ENCODE measurements around the gene GRIN2C.
"Not testable (repeated sequence)": the region's sequence is repeated elsewhere in the genome, so short reads cannot be mapped to it uniquely, and the experiment has no call there.

Gene GRIN2C

DNA sequence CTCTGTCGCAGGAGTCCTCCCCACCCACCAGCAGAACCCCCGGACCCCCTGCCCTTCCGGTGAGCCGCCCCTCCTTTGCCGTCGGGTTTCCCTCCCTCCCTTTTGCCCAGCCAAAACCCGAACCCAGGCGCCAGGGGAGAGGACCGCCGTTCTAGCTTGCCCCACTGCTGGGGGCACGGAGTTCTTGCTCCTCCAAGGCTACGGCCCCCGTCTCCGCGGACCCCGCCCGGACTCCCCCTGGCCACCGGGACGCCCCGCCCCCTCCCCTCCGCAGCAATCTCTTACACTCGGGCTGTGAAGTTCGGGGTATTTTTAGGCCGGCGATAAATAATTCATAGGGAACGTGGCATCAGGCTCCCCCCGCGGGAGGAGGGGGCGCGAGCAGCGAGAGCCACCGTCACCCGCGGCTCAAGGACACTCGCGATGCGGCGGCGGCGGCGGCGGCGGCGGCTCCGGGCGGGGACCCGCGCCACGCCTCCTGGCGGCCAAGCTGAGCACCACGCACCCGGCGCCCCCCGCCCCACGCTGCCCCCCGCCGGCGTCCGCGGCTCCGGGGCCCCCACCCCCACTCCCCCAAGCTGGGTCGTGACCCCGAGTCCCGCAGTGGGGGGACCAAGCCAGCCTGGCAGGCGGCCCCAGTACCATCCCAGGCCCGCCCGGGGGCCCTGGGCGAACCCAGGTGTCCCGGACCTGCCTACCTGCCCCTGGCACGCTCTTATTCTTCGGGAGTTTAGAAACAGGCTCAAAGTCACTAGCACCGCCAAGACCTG lies at the start of gene GRIN2C:
Gene GRIN2C, minus strand, starts transcription at position 427 of the 770 bp plus-strand sequence. CDS start 4,793 bp downstream, outside the sequence.
- DNase-seq, result peak in 1 of 2 donors; percentile 36

DNA sequence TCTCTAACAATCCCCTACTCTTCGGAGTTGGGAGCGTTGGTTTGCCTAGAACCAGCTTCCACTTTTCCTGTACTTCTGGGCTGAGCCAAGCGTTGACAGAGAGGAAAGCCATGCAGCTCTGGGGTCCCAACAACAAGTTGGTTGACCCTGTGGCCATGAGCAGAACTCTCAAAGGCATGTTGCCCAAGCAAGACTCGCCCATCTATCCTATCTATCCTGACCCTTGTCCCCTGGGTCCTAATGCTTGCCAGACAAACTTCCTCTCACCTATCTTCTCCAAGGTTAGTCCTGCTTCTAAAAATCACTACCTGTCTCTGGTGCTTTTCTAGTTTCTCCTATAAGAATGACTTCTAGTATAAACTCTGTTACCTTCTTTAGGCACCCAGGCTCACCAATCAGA lies 49.4 kb upstream of the GRIN2C start:
- DNase-seq, result not testable (repeated sequence)

DNA sequence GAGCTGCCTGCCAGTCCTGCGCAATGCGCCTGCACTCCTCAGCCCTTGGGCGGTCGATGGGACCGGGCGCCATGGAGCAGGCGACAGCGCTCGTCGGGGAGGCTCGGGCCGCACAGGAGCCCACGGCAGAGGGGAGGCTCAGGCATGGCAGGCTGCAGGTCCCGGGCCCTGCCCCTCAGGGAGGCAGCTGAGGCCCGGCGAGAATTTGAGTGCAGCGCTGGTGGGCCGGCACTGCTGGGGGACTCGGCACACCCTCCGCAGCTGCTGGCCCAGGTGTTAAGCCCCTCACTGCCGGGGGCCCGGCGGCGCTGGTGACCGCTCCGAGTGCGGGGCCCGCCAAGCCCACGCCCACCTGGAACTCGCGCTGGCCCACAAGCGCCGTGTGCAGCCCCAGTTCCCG lies 47.3 kb upstream of the GRIN2C start:
- DNase-seq, result no peak

DNA sequence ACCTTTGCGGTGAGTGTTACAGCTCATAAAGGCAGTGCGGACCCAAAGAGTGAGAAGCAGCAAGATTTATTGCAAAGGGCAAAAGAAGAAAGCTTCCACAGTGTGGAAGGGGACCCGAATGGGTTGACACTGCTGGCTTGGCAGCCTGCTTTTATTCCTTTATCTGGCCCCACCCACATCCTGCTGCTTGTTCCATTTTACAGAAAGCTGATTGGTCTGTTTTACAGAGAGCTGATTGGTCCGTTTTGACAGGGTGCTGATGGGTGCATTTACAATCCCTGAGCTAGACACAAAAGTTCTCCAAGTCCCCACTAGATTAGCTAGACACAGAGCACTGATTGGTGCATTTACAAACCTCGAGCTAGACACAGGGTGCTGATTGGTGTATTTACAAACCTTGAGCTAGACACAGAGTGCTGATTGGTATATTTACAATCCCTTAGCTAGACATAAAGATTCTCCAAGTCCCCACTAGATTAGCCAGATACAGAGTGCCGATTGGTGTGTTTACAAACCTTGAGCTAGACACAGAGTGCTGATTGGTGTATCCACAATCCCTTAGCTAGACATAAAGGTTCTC lies 46.6 kb upstream of the GRIN2C start:
- not testable (repeated sequence) for DNase-seq

DNA sequence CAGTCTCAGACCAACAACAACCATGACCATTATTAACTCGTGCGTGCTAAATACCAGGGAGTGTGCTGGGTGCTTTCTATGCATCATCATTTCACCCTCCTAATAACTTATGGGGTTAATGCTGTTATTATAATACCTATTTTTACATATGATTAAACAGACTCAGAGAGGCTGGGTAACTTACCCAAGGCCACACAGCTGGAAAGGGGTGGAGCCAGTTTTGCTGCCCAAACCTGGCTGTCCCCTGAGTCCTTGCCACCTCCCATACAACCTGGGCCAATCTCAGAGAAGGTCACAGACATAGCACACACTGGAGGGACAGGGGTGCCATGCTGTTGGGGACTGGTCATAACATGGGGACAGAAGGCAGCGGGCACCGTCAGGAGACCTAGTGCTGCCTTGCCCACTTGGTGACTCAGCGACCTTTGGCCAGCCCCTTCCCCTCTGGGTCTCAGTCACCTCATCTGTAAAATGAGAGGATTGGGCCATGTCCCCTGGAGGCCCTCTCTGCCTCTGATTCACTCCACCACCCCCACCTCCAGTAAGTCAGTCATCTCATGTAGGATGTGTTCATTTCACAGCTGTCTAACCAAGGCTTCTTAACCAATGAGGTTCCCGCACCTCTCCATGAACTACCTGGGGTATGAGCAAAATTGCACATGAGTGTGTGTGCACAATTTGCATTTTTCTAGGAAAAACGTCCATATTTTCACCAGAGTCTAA lies 45.2 kb upstream of the GRIN2C start:
- DNase-seq, result no peak

DNA sequence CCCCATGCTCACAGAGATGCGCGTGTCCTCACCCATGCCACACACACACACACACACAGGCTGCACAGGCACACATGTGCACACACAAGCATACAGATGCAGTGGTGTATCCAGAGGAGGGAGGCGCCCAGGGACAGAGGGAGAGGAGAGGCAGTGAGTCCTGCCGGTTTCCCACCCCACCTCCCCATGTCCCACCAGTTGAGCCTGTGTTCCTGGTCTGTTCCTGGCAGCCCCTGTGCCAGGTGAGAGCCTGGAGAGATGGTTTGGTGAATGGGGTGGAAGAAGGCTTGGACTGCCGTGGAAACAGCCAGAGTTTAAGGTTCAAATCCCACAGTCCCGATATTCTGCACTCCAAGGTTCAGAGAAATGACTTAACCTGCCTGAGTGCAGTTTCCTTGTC lies 44.0 kb upstream of the GRIN2C start:
- DNase-seq, result no peak

DNA sequence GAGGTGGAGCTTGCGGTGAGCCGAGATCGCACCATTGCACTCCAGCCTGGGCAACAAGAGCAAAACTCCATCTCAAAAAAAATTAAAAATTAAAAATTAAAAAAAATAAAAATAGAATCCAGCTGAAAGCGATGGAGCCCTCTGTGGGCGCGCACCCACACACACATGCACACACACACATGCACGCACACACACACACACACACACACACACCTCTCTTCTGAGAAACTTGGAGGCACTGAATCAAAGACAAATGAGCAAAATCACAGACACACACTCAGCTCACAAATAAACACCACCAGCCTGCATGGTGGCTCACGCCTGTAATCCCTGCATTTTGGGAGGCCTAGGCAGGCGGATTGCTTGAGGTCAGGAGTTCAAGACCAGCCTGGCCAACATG lies 43.3 kb upstream of the GRIN2C start:
- DNase-seq, result no peak

DNA sequence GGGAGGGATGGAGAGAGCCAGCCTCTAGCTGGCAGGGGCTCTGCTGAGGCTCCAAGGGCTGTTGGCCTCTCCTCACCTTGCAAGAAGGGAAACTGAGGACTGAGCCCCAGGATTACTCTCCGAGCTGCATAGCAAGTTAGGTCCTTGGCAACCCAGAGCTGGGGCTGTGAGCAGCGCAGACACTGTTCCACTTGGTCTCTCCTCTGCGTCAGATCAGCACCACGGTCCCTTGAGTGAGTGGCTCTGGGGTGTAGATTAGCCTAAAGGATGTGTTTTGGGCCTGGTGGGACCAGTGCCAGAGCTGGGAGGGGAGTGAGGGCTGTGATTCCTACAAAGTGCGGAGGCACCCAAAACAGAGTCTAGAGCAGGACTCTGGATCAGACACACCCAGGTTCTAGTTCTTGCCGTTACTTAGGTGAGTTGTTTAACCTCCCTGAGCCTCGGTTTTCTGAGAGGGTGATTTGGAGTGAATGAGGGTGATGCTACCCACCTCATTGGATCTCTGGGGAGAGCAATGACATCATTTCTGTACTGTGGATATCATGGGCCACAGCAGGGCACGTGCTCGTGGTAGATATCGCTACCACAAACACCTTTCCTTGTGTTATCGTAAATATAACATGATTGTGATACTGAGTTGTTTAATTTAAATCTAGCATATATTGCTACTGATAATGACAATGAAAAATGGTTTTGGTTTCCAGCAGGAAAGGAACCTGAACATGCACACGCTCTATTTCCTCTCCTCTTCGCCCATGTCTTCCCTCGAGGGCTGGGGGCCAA lies 41.9 kb upstream of the GRIN2C start:
- DNase-seq, result no peak

DNA sequence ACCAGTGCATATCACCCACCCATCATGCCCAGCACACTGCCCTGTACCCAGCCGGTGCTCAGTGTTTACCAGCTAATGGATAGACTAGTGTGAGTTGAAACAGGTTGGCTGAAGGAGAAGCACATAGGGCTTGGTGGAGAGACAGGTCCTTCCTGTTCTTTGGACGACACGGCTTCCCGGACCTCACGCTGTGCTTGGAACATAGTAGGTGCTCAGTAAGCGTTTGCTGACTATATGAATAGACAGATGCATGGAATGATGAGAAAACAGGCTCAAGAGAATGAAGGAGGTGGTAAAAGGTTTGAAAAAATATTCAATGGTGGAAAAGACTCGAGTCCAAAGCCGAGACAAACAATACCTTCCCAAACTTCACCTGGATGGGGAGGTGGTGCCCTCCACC lies 40.5 kb upstream of the GRIN2C start:
- no peak for DNase-seq

DNA sequence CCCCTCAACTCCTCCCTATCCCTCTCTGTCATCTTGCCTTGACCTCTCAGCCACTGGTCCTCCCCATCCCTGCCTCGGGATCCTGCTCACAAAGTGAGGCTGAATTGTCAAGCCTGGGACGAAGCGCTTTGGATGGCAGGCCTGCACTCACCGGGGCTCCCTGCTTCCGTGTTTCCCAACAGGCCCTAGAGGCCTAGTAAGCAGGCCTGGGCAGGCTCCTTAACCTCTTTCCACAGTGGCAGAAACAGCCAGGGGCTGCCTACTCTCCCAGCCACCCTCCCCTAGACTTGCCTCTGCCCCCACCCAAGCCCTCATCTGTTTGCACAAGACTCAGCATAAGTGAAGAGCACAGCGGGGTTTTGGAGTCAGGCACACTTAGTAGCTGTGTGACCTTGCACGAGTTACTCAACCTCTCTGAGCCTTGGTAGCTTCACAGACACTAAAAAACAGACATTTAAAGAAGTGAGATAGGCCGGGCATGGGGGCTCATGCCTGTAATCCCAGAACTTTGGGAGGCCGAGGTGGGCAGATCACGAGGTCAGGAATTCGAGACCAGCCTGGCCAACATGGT lies 38.8 kb upstream of the GRIN2C start:
- no peak for DNase-seq

DNA sequence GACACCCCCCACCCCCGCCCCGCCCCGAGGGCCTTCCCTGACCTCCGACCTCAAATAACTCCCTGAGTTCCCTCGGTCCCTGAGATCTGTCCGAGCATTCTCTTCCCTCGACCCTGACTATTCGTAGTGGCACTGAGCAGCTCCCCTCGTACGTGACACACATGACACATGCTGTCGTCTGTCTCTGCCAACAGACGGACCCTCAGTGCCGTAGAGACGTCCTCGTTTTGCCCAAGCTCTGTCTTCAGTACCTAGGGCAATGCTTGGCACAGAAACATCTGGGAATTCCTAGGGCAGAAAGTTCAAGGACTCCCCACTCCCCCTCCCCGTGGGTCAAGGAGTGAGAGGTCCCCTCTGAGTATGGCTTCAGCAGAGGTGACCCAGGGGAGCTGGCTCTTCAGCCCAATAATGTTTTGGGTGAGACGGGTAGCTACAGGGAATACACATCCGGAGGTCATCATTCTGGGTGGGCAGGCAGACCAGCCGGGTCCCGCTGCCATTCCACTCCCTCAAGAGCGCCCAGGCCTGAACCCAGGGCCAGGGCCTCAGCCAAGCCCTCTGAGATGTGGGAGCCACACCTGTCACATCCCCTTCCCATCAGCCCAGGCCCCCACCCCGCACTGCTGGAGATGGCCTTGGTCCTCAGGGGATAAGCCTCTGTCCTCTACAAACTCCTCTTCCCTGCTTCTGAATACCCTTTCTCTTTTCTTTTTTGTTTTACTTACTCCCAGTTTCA lies 34.4 kb upstream of the GRIN2C start:
- no peak for DNase-seq

DNA sequence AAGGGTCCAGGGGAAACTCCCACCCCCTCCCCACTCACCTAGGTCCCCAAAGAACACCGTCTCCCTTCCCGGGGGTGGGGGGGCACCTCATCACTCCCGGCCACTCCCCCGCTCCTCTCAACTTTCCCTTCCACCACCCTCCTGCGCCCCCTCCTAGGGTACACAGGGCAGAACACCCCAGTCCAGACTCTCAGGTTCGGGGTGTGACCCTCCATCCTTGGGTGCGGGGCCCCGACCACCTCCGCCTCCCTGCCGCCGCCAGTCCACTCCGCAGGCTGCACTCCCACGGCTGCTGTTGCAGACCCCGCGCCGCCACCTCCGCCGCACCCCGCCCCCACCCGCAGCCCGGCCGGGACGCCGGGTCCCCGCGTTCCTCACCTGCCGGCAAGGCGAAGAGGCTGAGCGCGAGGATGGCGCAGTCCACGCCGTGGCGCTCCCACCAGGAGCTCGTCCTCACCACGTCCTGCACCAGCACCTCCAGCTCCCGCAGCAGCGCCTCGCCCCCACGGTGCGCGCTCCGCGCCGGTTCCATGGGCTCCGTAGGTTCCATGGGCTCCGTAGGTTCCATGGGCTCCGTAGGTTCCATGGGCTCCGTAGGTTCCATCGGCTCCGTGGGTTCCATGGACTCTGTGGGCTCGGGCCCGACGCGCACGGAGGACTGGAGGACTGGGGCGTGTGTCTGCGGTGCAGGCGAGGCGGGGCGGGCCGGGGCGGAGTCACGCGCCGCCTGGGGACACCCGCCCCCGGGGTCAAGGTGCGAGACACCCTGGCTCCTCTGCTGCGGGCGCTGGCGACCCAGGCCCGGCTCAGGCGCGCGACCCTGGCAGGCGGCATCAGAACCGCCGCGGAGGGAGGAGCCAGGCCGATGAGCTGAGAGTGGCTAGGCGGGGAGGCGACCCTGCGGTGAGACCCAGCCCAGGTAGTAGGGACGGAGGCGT lies 33.6 kb upstream of the GRIN2C start, which contains the start of gene FADS6:
Gene FADS6, minus strand, starts transcription at position 660 of the 938 bp plus-strand sequence. Its CDS starts 38 bp downstream, at position 622.
- no peak for DNase-seq

DNA sequence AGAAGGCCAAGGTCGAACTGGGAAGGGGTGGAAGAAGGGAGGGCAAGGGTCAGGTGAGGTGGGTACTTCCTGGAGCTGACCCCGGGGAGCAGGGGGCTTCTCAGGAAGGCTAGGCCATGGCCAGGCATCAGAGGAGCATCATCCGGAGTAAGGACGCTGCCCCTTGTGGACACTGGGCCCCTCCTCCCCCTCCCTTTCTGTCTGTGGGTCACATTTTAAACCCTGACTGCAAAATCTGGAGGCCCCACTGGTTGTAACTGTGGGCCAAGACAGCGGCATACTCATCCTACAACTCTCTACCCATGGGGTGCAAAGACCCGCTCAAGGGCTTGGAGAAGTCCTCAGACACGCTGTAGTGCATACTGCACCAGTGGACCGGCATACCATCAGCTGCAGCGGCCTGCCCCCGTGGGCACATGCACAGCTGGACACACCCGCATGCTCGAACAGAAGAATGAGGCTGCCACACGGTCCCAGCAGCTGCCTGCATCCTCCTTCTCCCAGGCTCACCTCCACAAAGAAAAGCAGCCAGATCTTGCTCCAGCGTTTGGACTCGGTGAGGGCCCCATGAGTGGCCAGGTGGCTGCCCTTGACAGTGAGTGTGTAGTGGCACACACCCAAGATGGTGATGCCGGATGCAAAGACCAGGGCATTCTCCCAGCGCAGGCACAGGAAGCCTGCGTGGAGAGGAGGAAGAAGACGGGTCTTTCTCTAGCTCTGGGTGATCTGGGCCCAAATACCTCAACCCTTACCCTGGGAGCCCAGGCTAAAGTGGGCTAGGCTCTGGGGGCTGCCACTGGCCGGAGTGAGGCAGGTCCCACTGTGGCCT lies 32.5 kb upstream of the GRIN2C start:
- DNase-seq, result no peak

DNA sequence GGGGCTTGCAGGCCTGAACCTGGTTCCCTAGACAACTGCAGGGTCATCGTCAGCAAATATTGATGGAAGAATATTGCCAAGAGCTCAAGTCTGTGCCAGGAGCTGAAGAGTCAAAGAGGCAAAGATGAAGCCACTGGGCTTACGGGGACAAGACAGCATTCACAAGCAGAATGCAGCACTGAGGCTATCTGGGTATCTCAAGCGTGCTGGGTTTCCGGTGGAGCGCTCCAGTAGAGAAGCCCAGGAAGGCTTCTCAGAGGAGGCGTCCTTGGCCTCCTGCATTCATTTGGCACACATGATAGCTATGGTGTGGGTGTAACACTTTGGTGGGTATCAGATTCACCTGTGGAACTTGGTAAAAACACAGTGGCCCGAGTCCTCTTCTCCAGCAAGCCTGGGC lies 30.9 kb upstream of the GRIN2C start:
- DNase-seq, result no peak

DNA sequence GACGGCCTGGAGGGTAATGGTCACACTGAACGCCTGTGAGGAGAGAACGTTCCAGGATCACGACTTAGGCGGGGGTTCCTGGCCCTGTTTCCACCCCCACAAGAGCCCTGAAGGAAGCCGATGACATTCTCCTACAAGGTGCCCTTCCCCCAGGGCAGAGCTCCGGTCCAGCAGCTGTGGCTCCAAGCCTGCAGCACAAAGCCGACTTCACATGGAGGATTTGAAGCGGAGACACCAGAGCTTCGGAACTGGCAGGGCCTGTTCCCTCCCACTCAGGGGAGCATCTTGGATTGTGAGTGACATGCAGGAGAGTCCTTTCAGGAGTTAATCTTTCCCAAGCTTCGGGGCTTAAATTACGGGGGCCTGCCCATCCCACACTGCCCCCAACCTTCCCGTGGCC lies 28.8 kb upstream of the GRIN2C start:
- DNase-seq, result no peak

DNA sequence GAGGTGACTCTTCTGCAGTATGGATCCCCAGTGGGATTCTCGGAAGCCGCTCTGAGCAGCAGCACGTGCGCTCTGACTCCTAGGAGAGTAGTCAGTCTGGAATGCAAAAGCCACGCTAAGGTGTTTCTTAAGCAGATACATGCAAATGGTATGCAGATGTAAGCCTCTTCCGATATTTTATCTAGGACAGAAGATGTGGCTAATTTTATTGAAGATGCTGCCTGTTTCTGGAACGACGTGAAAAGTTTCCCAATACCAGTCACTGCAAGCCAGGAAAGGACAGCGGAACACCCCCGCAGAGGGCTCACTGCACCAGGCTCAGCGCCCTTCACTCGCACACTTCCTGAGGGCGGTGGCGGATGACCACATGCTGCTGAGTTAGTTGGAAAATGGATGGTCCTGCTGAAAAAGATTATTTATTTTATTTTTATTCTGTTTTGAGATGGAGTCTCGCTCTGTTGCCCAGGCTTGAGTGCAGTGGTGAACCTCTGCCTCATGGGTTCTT lies 23.6 kb upstream of the GRIN2C start:
- no peak for DNase-seq

DNA sequence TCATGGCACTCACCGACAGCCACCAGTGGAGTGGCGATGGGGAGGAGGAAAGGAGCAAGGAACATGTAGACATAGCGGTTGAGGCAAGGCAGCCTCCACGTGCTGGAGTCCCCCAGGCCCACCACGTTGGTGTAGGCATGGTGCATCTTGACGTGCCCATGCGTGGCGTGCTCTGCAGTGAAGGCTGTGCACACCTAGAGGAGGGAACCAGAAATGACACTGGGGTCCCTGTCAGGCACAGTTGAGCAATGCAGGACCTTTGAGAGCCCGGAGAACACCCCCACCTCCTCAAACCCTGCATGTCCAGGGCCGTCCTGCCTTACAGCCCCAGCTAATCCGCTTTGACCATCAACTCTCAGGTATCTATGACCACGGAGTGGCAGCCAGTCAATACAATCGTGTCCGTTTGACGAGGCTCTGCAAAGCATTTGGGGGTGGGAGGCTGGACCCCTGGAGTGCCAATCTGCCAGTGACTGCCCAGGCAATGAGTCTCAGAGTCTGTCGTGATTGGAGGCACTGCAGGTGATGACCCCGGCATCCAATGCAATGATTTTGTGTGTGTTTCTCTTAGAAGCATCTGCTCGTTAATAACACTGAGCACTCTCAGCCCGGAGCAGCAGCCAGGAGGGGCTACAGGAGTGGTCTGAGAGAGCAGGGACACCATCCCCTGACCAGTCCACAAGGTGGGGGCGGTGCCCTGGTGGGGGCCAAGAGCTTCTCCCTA lies 23.0 kb upstream of the GRIN2C start:
- no peak for DNase-seq

DNA sequence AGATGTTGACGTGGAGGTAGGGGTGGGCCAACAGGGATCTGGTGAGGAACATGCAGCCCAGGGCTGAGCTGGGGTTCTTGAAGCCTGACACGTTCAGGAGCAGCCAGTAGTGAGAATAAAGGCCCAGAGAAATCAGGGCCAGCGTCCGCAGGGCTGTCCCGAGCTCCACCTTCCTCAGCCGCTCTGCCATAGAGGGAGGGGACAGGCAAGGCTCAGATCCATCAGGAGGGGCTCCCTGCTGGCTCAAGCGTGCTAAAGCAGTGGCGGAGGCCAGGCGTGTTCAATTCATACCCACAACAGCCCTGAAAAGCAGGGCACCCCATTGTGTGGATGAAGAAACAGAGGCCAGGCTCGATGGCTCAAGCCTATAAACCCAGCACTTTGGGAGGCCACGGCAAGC lies 21.4 kb upstream of the GRIN2C start:
- DNase-seq, result no peak

DNA sequence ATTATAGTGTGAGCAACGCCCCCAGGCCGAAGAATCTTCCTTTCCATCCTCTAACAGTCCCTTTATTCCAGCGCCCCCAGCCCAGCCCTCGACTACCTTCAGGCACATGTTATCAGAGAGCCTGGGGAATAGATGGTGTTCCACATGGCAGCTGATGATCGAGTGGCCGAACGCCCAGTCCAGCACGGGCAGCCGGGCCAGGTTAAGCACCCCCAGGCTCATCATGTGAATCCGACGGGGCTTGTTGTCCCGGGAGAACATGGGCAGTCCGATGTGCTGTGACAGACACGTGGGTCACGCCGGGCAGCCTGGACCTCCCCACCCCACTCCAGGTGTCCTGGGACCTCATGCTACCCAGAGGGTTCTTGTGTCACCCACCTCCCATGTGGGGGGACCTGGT lies 19.6 kb upstream of the GRIN2C start:
- DNase-seq, result no peak

Measured in stimulated activated CD4-positive, alpha-beta T cell treated with anti-CD3 and anti-CD28 coated beads, Interleukin-2, amount 100 ng/mL, for 48 hours (primary cell).